Activated CD4-positive, alpha-beta T cell treated with anti-CD3 and anti-CD28 coated beads, Interleukin-2, amount 10 ng/mL, durations not matched to agents 7 days and 5 days (primary cell): ENCODE results near the gene CEP97. TPM values are rescaled to one million over a fixed set of nuclear protein-coding genes. Genes with fewer than 3 reads are reported as not detected.

Source experiments
- CTCF ChIA-PET: fragments of 350-600 bp; sonication (Branson Sonifier 250); formaldehyde crosslinking; loops from one replicate; lab custom pipeline; 2021; ENCODE audit warnings: antibody characterized with exemption; lab: Charles Lee
- POLR2A ChIA-PET: fragments of 350-600 bp; sonication (Branson Sonifier 250); formaldehyde crosslinking; loops from one replicate; lab custom pipeline; 2021; ENCODE audit warnings: antibody characterized with exemption; lab: Charles Lee
- DNase-seq: peaks from one replicate; pipeline ENCODE4 v3.0.0-alpha.2; 2020
- H3K27ac Mint-ChIP-seq: one replicate; pipeline ENCODE4 v1.8.0; 2021; ENCODE audit warnings: mild to moderate bottlenecking, moderate library complexity, mixed read lengths
- H3K27me3 Mint-ChIP-seq: one replicate; pipeline ENCODE4 v1.8.0; 2021; ENCODE audit warnings: mixed read lengths
- H3K36me3 Mint-ChIP-seq: one replicate; pipeline ENCODE4 v1.8.0; 2021; ENCODE audit warnings: low read depth, mixed read lengths
- H3K4me1 Mint-ChIP-seq: one replicate; pipeline ENCODE4 v1.8.0; 2021; ENCODE audit warnings: mixed read lengths
- H3K4me3 Mint-ChIP-seq: one replicate; pipeline ENCODE4 v1.8.0; 2021; ENCODE audit warnings: mild to moderate bottlenecking, moderate library complexity, mixed read lengths
- H3K9me3 Mint-ChIP-seq: one replicate; pipeline ENCODE4 v1.8.0; 2021; ENCODE audit warnings: mixed read lengths
- total RNA-seq, 2 experiments: library from RNA; stranded (reverse); gene quantifications; one replicate each; pipeline ENCODE4 v1.2.3, GENCODE V29; 2021

Gene CEP97
- total RNA-seq, 2 experiments from 2014 or later, result 23.7 to 24.5 TPM

GRCh38 chr3:101811875-101812274, 87.5 kb downstream of the CEP97 start:
- POLR2A ChIA-PET, result no interaction called here
- Mint-ChIP-seq H3K27me3 (no peaks in the 10 kb centered on the region), H3K36me3 (peaks cover 16% of the 10 kb centered on the region), H3K9me3 (no peaks in the 10 kb centered on the region), H3K27ac (no peak overlapping the region), H3K4me3 (no peak overlapping the region), H3K4me1 (peaks cover 49% of the 10 kb centered on the region)
- CTCF ChIA-PET, result interaction anchor here (1.1 to 1.7 kb wide), 5 partner anchors 9 to 417 kb away, joined by 4 to 6 read pairs (median 5); no protein-coding TSS in a partner anchor
- no peak for DNase-seq

DNA sequence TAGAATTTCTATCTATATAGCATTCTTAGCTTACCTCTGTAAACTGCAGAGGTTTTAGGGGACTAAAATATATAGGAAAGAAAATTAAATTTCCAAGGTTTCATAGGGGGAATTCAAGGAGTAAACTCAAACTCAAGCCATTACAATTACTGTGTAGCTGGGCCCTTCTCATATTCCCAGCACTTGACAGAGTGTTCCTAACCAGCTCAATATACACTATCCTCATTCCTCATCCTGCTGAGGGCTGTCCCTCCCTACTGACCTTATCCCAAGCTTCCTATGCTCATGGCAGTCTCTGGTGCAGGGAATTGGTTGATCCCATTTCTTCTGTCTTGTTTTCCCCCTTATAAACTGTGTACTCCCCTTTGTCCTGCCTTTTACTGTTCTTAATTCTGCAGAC, 88.5 kb downstream of the CEP97 start:
- H3K36me3 Mint-ChIP-seq, result peaks cover 22% of the 10 kb centered on the region
- H3K27me3 Mint-ChIP-seq, result no peaks in the 10 kb centered on the region
- DNase-seq, result no peak
- ChIA-PET CTCF (interaction anchor here (1.1 to 1.7 kb wide), 5 partner anchors 10 to 416 kb away, joined by 4 to 6 read pairs (median 5); no protein-coding TSS in a partner anchor), POLR2A (no interaction called here)
- H3K4me1 Mint-ChIP-seq, result peaks cover 47% of the 10 kb centered on the region
- no peak overlapping the region for H3K4me3 Mint-ChIP-seq
- H3K27ac Mint-ChIP-seq, result no peak overlapping the region
- no peaks in the 10 kb centered on the region for H3K9me3 Mint-ChIP-seq

DNA sequence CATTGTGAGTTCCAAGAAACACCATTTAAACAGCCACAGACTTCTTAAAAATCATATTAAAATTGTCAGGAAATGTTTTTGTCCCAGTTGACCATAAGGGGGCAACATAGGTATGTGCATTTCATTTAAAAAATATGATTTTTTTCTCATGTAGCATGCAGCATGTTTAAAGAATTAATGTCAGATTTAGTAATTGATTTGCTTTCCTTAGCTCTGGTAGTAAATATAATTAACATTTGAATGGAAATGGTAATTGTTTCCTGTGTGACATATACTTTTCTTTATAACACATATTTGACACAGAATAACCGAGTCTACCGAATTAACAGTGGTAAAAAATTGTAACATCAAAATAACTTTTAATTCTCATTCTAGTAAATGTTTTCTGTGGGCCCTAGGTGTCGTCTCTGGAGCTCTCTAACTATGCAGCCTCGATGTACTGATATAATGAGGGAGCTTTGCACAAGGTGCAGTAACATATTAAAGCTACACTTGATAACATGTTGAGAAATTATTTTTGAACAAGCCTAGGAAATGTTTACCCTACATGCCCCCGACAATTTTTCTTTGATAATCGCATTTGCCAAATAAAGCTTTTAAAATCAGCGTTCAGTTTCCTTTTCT, 89.5 kb downstream of the CEP97 start:
- Mint-ChIP-seq H3K27ac (no peak overlapping the region), H3K4me1 (peaks cover 40% of the 10 kb centered on the region), H3K27me3 (no peaks in the 10 kb centered on the region), H3K4me3 (no peak overlapping the region), H3K9me3 (no peaks in the 10 kb centered on the region), H3K36me3 (peaks cover 24% of the 10 kb centered on the region)
- CTCF ChIA-PET, result interaction anchor here (0.7 to 1.6 kb wide), 9 partner anchors 9 to 415 kb away, joined by 3 to 7 read pairs (median 4); no protein-coding TSS in a partner anchor
- POLR2A ChIA-PET, result no interaction called here
- DNase-seq, result no peak

GRCh38 chr3:101814835-101815234, 90.4 kb downstream of the CEP97 start:
- H3K27me3 Mint-ChIP-seq, result no peaks in the 10 kb centered on the region
- H3K4me1 Mint-ChIP-seq, result peaks cover 34% of the 10 kb centered on the region
- no peaks in the 10 kb centered on the region for H3K9me3 Mint-ChIP-seq
- ChIA-PET CTCF (interaction anchor here (0.9 to 1.6 kb wide), 7 partner anchors 10 to 560 kb away, joined by 3 to 7 read pairs (median 4); no protein-coding TSS in a partner anchor), POLR2A (no interaction called here)
- H3K4me3 Mint-ChIP-seq, result no peak overlapping the region
- peaks cover 28% of the 10 kb centered on the region for H3K36me3 Mint-ChIP-seq
- DNase-seq, result no peak
- H3K27ac Mint-ChIP-seq, result no peak overlapping the region

GRCh38 chr3:101816215-101817149, 92.1 kb downstream of the CEP97 start:
- H3K27ac Mint-ChIP-seq, result no peak overlapping the region
- no peaks in the 10 kb centered on the region for H3K9me3 Mint-ChIP-seq

DNA sequence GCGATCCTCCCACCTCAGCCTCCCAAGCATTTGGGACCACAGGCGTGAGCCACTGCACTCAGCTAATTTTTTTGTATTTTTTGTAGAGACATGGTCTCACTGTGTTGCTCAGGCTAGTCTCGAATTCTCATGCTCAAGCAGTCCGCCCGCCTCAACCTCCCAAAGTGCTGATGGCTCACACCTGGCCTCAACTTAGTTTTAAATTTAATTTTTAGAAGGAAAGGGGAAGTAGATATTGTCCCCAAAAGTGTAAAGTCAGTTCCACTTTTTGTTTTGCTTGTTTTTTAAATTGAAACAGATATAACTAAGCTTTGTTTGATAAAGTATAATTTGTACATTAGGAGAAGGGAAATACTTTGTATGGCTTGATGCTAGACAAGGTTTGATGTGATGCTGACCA, 93.6 kb downstream of the CEP97 start:
- H3K27ac Mint-ChIP-seq, result no peak overlapping the region
- H3K4me1 Mint-ChIP-seq, result peaks cover 14% of the 10 kb centered on the region
- H3K4me3 Mint-ChIP-seq, result no peak overlapping the region
- no peaks in the 10 kb centered on the region for H3K9me3 Mint-ChIP-seq
- CTCF ChIA-PET, result interaction anchor here (0.9 to 1.9 kb wide), 3 partner anchors 9 to 407 kb away, joined by 3 to 6 read pairs (median 3); no protein-coding TSS in a partner anchor
- peaks cover 39% of the 10 kb centered on the region for H3K36me3 Mint-ChIP-seq
- POLR2A ChIA-PET, result no interaction called here
- H3K27me3 Mint-ChIP-seq, result no peaks in the 10 kb centered on the region
- DNase-seq, result no peak

More at GRCh38 chr3:101816215-101817149, 92.1 kb downstream of the CEP97 start:
- ChIA-PET CTCF (interaction anchor here (0.5 to 2.0 kb wide), 5 partner anchors 11 to 413 kb away, joined by 3 to 6 read pairs (median 3); no protein-coding TSS in a partner anchor), POLR2A (interaction anchor here (0.6 kb wide), 1 partner anchor 12 kb away, joined by 7 read pairs; no protein-coding TSS in a partner anchor)
- no peaks in the 10 kb centered on the region for H3K27me3 Mint-ChIP-seq
- H3K4me1 Mint-ChIP-seq, result peaks cover 19% of the 10 kb centered on the region
- H3K4me3 Mint-ChIP-seq, result no peak overlapping the region
- H3K36me3 Mint-ChIP-seq, result peaks cover 31% of the 10 kb centered on the region
- DNase-seq, result no peak

- Mint-ChIP-seq H3K27me3 (no peaks in the 10 kb centered on the region), H3K36me3 (peaks cover 38% of the 10 kb centered on the region), H3K4me1 (peaks cover 7% of the 10 kb centered on the region), H3K4me3 (no peak overlapping the region), H3K9me3 (no peaks in the 10 kb centered on the region), H3K27ac (no peak overlapping the region)
- no peak for DNase-seq
- ChIA-PET POLR2A (no interaction called here), CTCF (no interaction called here)
These were observed 95.3 kb downstream of the CEP97 start for GRCh38 chr3:101819649-101820206.

Other genes with a start within 250 kb of the CEP97 start
- 10 to 100 TPM; 32.1 to 34.2 TPM for gene SENP7, start 211.4 kb upstream of the CEP97 start, total RNA-seq
- 10 to 100 TPM; 26.4 to 31.7 TPM for gene TRMT10C, start 162.7 kb upstream of the CEP97 start, total RNA-seq
- gene PCNP, start 150.4 kb upstream of the CEP97 start, total RNA-seq, result 100 to 1,000 TPM; 169 to 191 TPM
- gene ZBTB11, start 47.5 kb upstream of the CEP97 start, total RNA-seq, result 10 to 100 TPM; 30.5 to 34.0 TPM
- 1,000 to 10,000 TPM; 1,026 to 1,105 TPM for gene RPL24, start 37.9 kb upstream of the CEP97 start, total RNA-seq
- gene NXPE3, start 54.6 kb downstream of the CEP97 start, total RNA-seq, result 10 to 100 TPM; 28.5 to 29.5 TPM
- gene NFKBIZ, start 124.9 kb downstream of the CEP97 start, total RNA-seq, result 10 to 100 TPM; 33.7 to 37.7 TPM